ENCODE measurements around the gene TLE7.

The TLE7 gene

GRCh38 chr16:71440669-71441347, 1.0 kb downstream of the TLE7 start:
- peak; percentile 20 to 41 for DNase-seq (ENCODE audit: low read depth in 1 of 2, low spot score in 1 of 2)
- TF ChIP-seq JUND (IDR thresholded peaks at IDR 0.05; ENCODE audit: low read depth): no peak
- in situ Hi-C loops (cut with HindIII; ENCODE audit: low pct_unique_long_range_greater_than_20kb, low sequenced_read_pairs): no loop called here

GRCh38 chr16:71439523-71439922, 2.3 kb downstream of the TLE7 start:
- TF ChIP-seq JUND (IDR thresholded peaks at IDR 0.05; ENCODE audit: low read depth): no peak
- in situ Hi-C loops (cut with HindIII; ENCODE audit: low pct_unique_long_range_greater_than_20kb, low sequenced_read_pairs): no loop called here
- no peak for DNase-seq (ENCODE audit: low read depth in 1 of 2, low spot score in 1 of 2)

GRCh38 chr16:71436473-71436872, 5.4 kb downstream of the TLE7 start:
- DNase-seq (ENCODE audit: low read depth in 1 of 2, low spot score in 1 of 2): no peak
- in situ Hi-C loops (cut with HindIII; ENCODE audit: low pct_unique_long_range_greater_than_20kb, low sequenced_read_pairs): no loop called here
- no peak for TF ChIP-seq JUND (IDR thresholded peaks at IDR 0.05; ENCODE audit: low read depth)

- no peak for DNase-seq (ENCODE audit: low read depth in 1 of 2, low spot score in 1 of 2)
- in situ Hi-C loops (cut with HindIII; ENCODE audit: low pct_unique_long_range_greater_than_20kb, low sequenced_read_pairs): no loop called here
- TF ChIP-seq JUND (IDR thresholded peaks at IDR 0.05; ENCODE audit: low read depth): no peak
Observed at GRCh38 chr16:71432906-71433305, 8.9 kb downstream of the TLE7 start.

GRCh38 chr16:71431991-71432390, 9.9 kb downstream of the TLE7 start:
- no peak for DNase-seq (ENCODE audit: low read depth in 1 of 2, low spot score in 1 of 2)
- TF ChIP-seq JUND (IDR thresholded peaks at IDR 0.05; ENCODE audit: low read depth): no peak
- in situ Hi-C loops (cut with HindIII; ENCODE audit: low pct_unique_long_range_greater_than_20kb, low sequenced_read_pairs): no loop called here

DNA sequence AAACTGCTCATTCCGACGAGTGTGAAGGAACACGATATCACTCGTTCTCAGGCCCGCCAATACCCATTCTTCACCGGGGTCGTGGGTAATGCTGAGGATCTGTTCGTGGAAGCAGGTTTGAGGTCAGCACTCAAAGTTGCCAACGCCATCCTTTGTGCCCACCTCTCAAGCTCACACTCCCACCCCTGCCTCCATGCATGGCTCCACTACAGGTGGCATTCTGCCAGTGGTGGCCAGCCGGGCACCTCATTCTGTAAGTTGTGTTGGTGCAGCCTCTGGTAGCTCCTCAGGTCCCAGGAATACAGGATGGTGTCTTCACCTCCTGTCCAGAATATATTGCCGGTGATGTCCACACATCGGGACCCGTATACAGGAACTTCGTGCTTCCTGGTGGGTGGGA, 10.7 kb downstream of the TLE7 start:
- in situ Hi-C loops (cut with HindIII; ENCODE audit: low pct_unique_long_range_greater_than_20kb, low sequenced_read_pairs): no loop called here
- no peak for DNase-seq (ENCODE audit: low read depth in 1 of 2, low spot score in 1 of 2)
- no peak for TF ChIP-seq JUND (IDR thresholded peaks at IDR 0.05; ENCODE audit: low read depth)

DNA sequence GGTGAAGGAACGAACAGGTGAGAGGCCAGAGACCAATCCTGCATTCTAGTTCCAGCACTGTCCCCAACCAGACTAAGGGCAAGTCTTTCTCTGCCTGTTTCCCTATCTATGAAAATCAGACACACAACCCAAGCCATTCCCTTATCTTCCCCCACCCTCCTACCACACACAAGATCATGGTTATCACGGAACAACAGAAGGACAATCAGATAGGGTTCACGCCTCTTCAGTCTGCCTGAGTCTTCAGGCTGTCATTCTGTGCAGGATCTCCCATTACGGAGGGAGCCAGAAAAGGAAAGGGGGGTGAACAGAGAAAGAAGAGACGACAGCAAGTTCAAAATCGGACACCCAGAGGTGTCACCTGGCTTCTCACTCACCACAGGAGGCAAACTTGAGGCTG, 11.1 kb downstream of the TLE7 start:
- no peak for TF ChIP-seq JUND (IDR thresholded peaks at IDR 0.05; ENCODE audit: low read depth)
- in situ Hi-C loops (cut with HindIII; ENCODE audit: low pct_unique_long_range_greater_than_20kb, low sequenced_read_pairs): no loop called here
- DNase-seq (ENCODE audit: low read depth in 1 of 2, low spot score in 1 of 2): no peak

DNA sequence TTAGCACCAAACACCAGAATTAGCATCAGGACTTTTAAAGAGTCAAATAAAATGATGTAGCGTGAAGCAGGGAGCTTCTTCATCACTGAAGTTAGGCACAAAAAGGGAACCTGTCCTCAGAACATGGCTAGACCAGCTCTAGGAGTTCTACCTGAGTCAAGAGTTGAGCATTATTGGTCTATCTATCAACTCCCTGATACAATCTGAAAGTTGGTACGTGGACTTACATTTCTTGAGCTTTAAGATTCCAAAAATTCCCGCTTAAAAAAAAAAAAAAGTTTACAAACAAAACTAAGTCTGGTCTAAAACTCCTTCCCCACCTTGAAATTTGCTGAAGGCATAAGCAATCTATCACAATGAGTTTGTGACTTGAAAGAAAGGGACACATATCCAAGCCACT, 12.3 kb downstream of the TLE7 start:
- DNase-seq (ENCODE audit: low read depth in 1 of 2, low spot score in 1 of 2): no peak
- no peak for TF ChIP-seq JUND (IDR thresholded peaks at IDR 0.05; ENCODE audit: low read depth)
- in situ Hi-C loops (cut with HindIII; ENCODE audit: low pct_unique_long_range_greater_than_20kb, low sequenced_read_pairs): no loop called here

DNA sequence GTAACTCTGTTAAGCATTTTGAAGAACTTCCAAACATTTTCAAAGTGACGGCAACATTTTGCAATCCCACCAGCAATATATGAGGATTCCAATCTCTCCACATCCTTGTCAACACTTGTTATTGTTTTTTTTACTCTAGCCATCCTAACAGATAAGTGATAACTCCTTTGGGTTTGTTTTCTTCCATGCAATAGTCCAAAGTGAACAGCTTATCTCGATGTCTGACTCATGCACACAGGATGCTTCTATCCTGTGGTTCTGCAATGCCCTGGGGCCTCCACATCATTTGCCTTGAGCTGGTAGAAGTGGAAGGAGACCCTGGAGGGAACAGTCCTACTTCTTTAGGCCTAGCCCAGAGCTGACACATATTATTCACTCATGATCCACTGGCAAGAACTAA, 13.0 kb downstream of the TLE7 start:
- in situ Hi-C loops (cut with HindIII; ENCODE audit: low pct_unique_long_range_greater_than_20kb, low sequenced_read_pairs): no loop called here
- TF ChIP-seq JUND (IDR thresholded peaks at IDR 0.05; ENCODE audit: low read depth): no peak
- no peak for DNase-seq (ENCODE audit: low read depth in 1 of 2, low spot score in 1 of 2)

- TF ChIP-seq JUND (IDR thresholded peaks at IDR 0.05; ENCODE audit: low read depth): no peak
- in situ Hi-C loops (cut with HindIII; ENCODE audit: low pct_unique_long_range_greater_than_20kb, low sequenced_read_pairs): no loop called here
- no peak for DNase-seq (ENCODE audit: low read depth in 1 of 2, low spot score in 1 of 2)
Observed at GRCh38 chr16:71428385-71428784, 13.5 kb downstream of the TLE7 start.

GRCh38 chr16:71426880-71427615, 14.8 kb downstream of the TLE7 start:
- no peak for DNase-seq (ENCODE audit: low read depth in 1 of 2, low spot score in 1 of 2)
- in situ Hi-C loops (cut with HindIII; ENCODE audit: low pct_unique_long_range_greater_than_20kb, low sequenced_read_pairs): no loop called here
- TF ChIP-seq JUND (IDR thresholded peaks at IDR 0.05; ENCODE audit: low read depth): no peak

GRCh38 chr16:71426069-71426879, 15.6 kb downstream of the TLE7 start:
- DNase-seq (ENCODE audit: low read depth in 1 of 2, low spot score in 1 of 2): no peak
- TF ChIP-seq JUND (IDR thresholded peaks at IDR 0.05; ENCODE audit: low read depth): no peak
- in situ Hi-C loops (cut with HindIII; ENCODE audit: low pct_unique_long_range_greater_than_20kb, low sequenced_read_pairs): no loop called here

DNA sequence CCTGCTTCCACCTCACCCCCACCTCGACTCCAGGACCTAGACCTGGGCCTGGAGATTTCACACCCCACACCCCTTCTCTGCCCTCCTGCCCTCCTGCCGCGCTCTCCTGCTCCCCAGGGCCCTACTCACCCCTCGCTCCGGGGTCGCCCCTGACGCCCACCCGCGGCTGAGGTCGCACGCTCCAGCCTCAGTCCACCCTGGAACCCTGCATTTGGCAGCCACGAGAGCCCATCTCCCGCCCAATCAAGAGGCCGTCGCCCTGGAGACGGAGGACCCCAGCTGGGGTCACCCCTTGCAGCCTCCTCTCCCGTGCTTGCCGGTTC, 16.1 kb downstream of the TLE7 start:
- TF ChIP-seq JUND (IDR thresholded peaks at IDR 0.05; ENCODE audit: low read depth): no peak
- in situ Hi-C loops (cut with HindIII; ENCODE audit: low pct_unique_long_range_greater_than_20kb, low sequenced_read_pairs): no loop called here
- DNase-seq (ENCODE audit: low read depth in 1 of 2, low spot score in 1 of 2): no peak

Measured in T47D (cell line).